Choroid plexus epithelial cell (primary cell): Measurements from ENCODE around the gene PTPRG.

ENCODE experiments used
- DNase-seq: peaks from one replicate; pipeline ENCODE4 v3.0.0-alpha.2; 2010; ENCODE audit warnings: low read depth
- H3K4me3 ChIP-seq: 2 replicates; pipeline ENCODE4 v1.5.1; 2011; ENCODE audit warnings: low read depth, mild to moderate bottlenecking, control low read depth, low read length, moderate library complexity
- TF ChIP-seq, protein P1 (sequence below): conservative IDR thresholded peaks from 2 replicates; pipeline ENCODE4 v1.5.1; 2011; ENCODE audit warnings: low read depth, mild to moderate bottlenecking, control low read depth, inconsistent platforms, low read length, moderate library complexity

Gene PTPRG

DNA sequence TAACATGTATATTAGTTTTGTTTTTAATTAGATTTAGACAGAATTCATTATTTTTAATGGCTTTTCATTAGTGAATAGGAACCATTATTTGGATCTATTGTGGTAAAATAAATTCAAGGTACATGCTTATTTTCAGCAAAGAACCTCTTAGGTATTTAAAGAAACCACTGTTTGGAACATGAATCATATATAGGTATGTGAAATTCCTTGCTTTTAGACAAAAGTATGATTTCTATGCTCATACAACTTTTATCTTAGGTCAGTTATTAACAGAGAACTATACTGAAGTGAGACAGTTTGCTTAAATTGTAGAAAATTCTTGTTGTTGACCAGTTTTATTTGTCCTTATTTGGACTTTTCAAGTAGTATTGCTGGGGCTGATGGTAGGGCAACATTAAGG, 422.1 kb downstream of the PTPRG start:
- no peak overlapping the region for H3K4me3 ChIP-seq
- DNase-seq: no peak
- TF ChIP-seq, protein P1, sequence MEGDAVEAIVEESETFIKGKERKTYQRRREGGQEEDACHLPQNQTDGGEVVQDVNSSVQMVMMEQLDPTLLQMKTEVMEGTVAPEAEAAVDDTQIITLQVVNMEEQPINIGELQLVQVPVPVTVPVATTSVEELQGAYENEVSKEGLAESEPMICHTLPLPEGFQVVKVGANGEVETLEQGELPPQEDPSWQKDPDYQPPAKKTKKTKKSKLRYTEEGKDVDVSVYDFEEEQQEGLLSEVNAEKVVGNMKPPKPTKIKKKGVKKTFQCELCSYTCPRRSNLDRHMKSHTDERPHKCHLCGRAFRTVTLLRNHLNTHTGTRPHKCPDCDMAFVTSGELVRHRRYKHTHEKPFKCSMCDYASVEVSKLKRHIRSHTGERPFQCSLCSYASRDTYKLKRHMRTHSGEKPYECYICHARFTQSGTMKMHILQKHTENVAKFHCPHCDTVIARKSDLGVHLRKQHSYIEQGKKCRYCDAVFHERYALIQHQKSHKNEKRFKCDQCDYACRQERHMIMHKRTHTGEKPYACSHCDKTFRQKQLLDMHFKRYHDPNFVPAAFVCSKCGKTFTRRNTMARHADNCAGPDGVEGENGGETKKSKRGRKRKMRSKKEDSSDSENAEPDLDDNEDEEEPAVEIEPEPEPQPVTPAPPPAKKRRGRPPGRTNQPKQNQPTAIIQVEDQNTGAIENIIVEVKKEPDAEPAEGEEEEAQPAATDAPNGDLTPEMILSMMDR: no peak

DNA sequence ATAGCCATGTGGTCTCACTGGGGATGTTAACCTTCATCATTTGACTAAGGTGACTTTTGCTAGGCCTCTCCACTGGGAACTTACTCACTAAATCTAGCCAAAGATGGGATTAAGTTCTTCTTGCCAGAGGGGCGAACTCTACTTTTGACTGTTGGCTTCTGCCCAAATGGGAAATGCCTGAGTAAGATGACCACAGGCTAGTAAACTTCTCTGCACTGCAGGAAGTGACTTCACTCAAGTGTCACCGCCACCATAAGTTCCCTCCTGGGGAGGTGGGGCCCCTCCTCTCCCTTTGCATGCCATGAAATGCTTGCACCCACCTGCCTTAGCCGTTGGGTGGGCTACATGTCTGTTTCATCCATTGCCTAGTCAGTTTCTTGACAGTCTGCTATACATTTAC, 423.6 kb downstream of the PTPRG start:
- peak; percentile 67 for DNase-seq
- TF ChIP-seq, protein P1: no peak
- H3K4me3 ChIP-seq: no peak overlapping the region

DNA sequence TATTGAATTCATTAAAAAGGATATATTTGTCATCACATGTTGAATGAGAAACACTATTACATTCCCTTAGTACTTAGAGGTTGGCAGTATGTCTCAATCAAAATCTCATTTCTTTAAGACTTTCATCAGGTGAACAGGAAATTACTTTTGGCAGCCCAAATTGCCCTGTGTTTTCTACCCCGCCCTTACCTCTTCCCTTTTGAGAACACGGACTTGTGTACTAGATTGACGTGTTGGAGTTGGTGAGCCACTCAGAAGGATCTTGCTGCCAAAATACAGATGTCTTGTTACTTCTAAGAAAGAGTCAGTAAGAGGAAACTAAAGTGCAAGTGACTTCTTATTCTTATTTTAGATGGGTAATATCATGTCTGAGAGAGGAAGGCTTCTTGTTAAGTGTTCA, 425.1 kb downstream of the PTPRG start:
- no peak for DNase-seq
- TF ChIP-seq, protein P1: no peak
- no peak overlapping the region for H3K4me3 ChIP-seq

DNA sequence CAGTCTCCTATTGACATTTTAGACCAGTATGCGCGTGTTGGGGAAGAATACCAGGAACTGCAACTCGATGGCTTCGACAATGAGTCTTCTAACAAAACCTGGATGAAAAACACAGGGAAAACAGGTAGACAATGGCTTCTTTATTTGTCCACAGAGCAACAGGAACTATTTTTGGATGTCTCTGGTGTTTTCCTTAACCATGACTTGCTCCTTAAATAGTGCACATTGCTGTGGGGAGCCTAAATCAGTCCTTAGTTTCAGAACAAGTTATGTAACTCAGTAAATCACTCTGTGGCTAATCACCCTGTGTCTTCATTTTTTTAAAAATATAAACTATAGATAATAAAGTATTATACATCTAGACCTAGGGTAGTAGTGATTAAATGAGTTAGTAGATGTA, 428.3 kb downstream of the PTPRG start:
- H3K4me3 ChIP-seq: no peak overlapping the region
- TF ChIP-seq, protein P1: no peak
- no peak for DNase-seq

DNA sequence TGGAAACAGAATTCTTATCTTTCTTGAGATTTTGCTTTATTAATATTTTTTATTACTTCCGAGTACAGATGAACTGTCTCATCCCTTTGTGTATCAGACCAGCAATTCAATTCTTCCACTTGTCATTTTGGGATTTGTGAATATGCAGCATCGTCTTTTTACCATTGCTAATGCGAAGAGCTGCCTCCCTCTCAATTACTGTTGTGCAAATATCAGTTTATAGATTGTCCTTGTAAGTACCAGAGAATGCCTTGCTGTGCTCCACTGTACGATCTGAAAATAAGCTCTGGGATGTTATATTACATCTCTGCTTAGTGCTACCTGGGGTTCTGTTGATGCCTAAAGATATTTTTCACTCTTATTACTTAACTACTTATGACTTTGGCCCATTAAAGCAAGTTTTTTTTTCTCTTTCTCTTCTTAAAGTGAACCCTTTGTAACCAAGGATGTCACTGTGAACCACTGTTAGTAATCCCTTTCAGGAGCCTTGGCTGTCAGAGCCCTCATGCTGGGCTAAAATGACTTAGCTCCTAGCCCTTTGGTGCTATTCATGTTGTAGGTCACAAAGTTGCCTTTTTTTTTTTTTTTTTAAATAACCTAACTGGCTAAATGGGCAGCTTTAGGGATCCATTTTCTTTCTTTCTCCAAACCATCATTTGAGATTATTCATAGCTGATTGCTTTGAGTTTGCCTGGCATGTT, 429.1 kb downstream of the PTPRG start:
- H3K4me3 ChIP-seq: no peak overlapping the region
- no peak for DNase-seq
- TF ChIP-seq, protein P1: no peak

DNA sequence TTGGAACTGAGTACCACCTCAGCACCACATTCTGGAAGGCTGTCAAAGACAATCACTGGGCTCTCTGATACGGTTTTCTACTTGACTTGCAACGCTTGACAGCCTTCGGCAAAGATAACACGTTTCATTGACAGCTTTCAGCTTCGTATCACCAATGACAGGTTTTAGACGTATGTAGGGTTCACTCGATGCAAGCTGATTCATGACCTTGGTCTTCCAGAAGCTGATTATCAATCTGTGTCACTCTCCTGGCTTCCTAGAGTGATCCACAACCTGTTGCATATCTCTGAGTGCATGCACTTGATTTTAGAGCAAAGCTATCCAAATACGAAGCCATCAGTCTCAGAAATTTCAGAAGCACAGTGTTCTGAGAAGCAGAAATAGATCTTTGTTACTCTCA, 430.3 kb downstream of the PTPRG start:
- DNase-seq: no peak
- TF ChIP-seq, protein P1: no peak
- H3K4me3 ChIP-seq: no peak overlapping the region

DNA sequence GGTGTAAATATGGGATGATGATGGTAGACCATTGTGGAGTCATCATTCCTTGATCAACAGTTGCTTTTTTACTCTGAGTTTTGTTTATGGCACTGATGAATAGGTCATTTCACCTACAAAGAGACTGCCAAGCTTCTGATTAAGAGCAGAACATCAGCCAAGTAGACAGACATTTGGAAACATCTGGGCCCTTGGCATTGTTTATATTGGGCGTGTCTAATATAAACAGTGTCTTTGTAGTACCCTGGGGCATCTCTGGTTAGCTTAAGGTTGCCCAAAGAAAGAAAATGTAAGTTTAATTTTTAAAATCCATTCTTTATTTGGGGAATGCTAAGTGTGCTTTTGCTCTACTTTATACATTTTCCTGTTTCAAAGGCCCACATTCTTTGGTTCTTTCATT, 435.0 kb downstream of the PTPRG start:
- TF ChIP-seq, protein P1: no peak
- no peak for DNase-seq
- H3K4me3 ChIP-seq: no peak overlapping the region
